KBM-7 (cell line): Measurements from ENCODE around the gene ANKRD63.

Source experiments
- DNase-seq: peaks from one replicate; pipeline ENCODE4 v3.0.0-alpha.2; 2015
- in situ Hi-C: fragments of 300-500 bp; cut with MboI; formaldehyde crosslinking; loops from 2 replicates; pipeline ENCODE4 v1.14.3; 2020; ENCODE audit warnings: low sequenced_read_pairs, low pct_unique_long_range_greater_than_20kb, mixed read lengths

ANKRD63 gene

DNA sequence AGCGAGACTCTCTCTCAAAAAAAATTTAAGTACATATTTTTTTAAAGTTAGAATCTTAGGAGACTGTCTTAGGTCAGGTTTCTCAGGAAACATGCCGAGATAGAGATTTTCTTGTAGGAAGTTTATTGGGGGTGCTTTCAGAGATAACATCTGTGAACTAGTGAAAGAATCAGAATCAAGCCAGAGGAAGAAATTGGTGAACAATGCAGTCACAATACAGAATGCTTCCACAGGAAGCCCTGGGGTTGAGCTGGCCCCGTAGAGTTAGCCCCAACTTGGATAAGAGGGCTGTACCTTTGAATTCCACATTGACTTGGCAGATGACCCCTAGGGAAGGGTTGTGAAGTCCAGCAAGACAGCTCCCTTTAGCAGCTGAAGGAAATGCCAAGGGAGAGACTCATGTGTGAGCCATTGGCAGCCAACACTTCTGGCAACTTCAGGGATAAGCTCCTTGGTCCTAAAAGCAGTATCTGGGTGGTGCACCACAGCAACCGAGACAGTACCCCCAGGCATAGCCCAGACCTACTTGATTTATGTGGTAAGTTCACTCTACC lies 31.9 kb upstream of the ANKRD63 start:
- in situ Hi-C loops, result no loop called here
- DNase-seq, result no peak

DNA sequence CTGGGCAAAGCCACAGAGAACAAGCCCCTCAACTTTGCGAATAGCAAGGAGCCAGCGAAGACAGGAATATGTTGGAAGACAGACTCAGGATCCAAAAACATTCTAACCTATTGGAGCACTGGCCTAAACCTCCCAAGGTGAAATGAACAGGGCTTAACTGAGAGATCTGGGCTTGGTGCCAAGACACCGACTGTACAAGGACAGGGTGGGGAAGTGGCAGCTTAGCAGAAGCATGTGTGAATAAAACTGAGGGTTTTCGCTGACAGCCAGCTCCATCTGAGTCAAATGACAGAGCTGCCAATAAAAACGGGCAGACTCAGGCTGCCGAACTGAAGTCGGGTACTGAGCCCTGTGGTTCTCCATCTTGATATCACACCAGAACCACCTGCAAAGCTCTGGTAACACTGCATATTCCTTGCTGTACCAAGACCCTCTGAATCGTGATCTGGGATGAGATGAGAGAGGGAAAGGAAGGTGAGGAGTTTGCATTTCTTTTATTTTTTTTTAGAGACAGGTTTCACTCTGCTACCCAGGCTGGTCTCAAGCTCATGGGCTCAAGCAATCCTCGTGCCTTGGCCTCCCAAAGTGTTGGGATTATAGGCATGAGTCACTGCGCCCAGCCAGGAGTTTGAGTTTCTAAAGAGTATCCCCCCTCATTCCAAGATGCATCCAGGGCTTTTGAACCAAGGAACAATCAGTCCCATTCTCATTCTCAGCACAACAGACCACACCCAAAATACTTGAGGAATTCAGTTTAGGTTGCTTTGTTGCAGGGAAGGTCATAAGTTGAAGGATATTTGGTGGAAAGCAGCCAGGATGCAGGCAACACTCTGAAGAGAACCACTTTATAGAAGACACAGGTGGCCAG lies 30.9 kb upstream of the ANKRD63 start:
- in situ Hi-C loops, result no loop called here

DNA sequence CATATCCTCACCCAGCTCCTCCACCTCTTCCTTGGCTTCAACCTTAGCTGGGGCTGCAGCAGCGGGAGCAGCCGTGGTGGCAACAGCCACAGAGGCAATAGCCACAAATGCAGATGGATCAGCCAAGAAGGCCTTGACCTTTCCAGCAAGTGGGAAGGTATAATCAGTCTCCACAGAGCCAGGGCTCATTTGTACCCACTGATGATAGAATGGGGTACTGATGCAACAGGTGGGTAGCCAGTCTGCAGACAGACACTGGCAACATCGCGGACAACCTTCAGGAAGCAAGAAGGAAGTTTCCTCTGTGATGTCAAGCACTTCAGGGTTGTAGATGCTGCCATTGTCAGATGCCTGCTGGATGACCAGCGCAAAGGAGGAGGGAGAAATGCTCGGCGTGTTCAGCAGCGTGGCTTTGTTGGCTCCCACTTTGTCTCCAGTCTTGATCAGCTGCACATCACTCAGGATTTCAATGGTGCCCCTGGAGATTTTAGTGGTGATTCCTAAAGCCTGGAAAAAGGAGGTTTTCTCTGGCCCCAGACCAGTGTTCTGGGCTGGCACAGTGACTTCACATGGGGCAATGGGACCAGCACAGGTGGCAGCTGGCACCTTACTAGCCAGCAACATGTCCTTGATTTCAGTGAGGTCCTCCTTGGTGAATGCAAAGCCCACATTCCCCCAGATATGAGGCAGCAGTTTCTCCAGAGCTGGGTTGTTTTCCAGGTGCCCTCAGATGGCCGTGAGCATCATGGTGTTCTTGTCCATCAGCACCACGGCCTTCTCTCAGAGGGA lies 29.7 kb upstream of the ANKRD63 start:
- in situ Hi-C loops, result no loop called here
- DNase-seq, result no peak

More for the DNA sequence above, 30.9 kb upstream of the ANKRD63 start:
- peak; percentile 85 for DNase-seq

DNA sequence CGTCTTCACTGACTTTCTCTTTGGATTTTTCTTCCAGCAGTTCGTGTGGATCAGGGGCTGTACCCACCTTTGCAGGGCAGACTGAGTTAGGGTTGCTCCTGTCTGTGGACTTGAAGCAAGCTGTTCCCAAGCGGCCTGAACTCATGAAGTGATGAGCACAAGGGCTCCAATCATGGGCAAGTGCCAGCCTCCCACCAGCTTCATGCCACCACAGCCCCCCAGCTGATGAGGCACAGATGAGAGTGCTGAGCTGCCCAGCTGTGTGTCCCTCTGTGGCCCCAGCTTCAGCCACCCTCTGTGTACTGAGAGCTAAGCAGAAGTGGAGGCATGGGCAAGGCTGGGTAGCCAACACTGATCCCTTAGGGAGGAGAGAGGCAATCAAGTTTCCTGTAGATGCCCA lies 28.1 kb upstream of the ANKRD63 start:
- in situ Hi-C loops, result no loop called here
- no peak for DNase-seq

DNA sequence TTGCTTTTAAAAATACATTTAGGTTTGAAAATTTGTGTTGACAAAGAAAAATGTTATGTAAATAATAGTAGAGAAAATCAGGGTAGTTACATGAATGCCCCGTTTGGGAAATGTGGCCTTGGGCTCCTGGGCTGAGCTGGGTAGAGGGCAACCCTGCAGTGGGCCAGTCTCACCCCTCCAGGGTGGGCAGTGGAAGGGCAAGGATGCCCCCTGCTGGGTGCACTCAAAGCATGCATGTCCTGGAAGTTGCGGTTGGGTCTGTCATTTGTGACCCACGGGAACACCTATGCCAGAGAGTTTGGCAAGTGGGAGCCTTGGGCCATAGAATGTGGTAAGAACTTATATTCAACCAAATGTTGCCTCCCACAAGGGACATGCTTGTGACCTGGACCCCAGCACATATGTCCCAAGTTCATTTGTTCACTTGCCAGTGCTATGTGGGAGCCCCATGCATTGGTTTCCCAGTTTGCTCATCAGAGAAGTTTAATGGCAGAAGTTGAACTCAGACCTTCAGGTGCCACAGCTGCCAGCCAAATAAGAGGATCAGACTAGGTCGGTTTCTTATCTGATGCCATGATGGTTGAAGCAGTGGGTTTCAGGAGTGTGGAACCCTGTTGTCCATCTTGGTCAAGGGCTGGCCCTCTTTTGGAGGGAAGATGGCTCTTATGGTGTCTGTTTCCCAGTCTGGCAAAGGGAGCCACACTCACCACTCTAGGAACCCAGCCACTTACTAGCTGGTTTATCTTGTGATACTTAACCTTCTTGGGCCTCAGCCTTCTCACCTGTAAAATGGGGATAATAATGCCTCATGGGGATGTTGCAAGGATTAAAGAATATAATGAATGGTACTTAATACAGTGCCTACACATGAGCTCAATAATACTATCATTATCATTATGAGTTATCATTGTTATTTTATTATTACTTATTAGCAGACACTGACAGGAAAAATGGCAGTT lies 27.4 kb upstream of the ANKRD63 start:
- in situ Hi-C loops, result no loop called here
- DNase-seq, result peak; percentile 84

DNA sequence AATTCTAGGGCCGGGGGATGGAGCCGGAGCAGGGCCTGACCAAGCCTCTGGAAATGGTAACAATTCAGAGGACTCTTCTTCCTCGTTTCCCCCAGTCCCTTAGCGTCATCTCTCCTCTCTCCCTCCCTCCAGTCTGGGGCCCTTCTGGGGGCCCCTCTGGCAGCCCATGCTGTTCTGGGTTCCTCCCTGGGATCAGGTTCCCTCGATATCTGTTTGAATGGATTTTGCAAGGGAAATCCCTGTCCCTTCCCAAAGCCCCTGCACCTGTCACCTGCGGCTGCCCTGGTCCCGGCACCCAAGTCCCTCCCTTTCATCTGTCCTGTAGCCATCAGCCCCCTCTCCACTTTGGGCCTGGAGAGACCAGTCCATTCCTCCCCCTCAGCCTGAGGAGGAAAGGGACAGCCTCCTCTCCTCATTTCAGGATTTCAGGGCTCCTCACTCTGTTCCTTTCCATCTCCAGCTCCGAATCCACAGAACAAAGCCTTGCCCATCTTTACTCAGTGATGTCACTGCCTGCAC lies 26.5 kb upstream of the ANKRD63 start:
- in situ Hi-C loops, result no loop called here
- no peak for DNase-seq

DNA sequence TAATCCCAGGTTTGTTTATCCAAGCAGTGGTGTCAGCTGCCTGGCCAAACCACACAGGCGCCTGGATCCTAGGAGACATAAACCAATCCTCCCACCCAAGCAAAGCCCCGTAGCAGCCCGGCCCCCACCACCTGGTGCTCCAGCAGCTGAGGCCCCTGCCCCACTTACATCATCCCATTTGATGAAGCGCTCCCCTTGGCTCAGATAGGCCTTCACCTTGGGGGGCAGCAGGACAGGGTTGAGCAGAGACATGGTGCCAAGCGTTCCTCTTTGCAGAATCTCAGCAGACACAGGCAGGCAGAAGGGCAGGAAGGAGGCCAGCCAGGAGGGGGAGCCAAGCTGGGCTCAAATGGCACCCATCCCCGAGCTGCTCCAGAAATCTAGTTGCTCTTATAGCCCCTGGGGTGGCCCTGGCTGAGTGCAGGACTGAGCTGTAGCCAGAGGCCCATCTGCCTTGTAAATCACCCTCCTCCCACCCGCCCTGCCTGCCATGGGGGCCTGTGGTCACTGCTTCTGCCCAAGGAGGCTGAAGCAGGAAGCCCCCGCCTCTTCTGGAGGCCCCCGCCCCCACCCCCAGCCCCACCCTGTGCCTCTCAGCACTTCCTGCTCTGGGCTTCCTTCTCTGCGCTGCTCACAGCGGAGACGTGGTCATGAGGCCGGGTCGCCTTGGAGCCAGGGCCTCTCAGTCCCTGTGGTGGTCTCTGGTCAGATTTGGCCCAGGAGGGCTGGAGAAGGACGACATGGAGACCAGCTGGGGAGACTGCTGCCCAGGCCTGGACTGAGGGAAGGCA lies 24.8 kb upstream of the ANKRD63 start, which contains the start of gene PLCB2:
TSS of gene PLCB2 (minus strand) at position 515 of the 791 bp plus-strand sequence. CDS start at position 252, 263 bp downstream.
- peak; percentile 86 for DNase-seq
- in situ Hi-C loops, result no loop called here

DNA sequence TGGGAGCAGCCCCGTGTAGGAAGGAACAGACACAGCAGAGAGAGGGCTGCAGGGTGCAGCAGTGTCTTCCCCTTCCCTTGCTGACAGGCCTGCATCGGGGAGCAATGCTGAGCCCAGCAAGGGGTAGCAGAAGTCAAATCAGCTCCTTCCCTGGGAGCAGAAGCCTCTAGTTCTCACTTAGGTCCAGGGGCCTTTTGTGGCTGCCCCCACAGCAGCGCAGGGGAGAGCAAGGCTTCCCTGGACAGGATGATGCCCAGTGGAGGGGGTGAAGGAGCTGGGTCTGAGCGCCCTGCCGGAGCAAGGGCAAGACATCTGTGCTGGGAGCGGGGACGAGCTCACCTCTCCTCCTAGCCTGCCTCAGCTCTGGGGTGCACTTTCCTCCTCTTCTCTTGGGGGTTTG lies 24.0 kb upstream of the ANKRD63 start:
- in situ Hi-C loops, result no loop called here
- DNase-seq, result peak; percentile 32

DNA sequence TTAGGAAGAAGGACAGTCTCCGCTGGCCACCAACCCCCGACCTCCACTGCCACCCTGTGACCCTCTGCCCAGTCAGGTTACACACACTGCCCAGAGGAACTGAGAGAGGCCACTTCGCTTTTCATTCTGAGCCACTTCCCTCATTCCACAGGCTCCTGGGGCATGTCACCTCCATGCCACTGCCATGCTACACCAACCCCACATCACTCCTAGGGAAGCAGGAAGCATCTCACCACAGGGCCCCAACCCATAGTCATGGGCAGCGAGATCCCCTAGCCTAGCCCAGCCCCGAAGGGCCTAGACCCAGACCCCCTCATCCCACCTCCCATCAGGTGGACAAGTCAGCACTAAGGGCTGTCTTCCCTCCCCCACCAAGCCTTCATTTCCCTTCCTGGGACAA lies 23.5 kb upstream of the ANKRD63 start:
- in situ Hi-C loops, result no loop called here
- no peak for DNase-seq

DNA sequence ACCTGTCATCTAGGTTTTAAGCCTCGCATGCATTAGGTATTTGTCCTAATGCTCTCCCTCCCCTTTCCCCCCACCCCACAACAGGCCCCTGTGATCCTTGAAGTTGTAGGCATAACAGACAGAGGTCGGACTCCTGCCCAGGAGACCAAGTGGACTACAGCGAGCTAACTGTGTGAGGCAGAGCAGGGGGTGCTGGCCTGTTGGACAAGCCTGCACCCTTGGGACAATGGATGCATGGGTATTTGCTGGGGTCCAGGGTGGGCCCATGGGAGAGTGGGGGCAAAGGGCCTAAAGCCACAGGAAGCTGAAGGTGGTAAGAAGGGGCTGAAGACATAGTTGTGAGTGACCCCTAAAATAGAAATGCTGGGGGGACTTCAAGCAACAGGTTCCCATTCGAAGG lies 22.4 kb upstream of the ANKRD63 start:
- in situ Hi-C loops, result no loop called here
- DNase-seq, result no peak

DNA sequence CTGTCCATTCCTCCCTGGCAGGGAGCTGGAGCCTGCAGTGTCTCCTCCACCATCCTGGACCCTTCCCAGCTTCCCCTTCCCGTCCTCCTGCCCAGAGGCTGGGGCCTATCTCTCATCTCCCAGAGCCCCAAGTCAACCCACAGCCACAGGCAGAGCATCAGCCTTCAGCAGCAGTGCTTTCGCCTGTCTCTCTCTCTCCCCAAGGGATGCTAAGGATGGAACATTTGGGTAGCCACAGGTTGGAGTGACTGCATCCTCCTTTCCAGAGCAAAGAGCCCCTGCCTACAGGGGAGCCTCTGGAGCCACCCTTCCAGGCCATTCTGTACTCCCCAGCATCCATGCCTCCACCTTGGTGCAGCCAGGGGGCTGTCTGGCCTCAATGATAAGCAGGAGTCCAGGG lies 20.7 kb upstream of the ANKRD63 start:
- in situ Hi-C loops, result no loop called here
- DNase-seq, result no peak

DNA sequence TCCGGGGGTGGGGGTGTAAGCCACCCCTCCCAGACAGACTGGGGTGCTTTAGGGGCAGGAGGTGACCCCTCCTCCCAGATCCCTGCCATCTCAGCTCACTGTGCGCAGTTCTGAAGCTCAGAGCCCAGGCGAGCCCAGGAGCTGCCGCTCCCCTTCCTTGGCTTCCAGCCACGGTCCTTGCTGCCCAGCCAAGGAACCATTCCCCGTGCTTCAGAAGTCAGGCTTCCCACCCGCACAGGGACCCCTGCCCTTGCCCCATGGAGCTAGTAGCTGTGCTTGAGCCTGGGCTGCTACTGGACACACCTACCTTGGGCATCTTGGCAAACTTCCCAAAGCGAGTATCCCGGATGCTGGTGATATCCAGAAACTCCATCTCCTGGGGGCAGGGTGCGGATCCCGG lies 20.1 kb upstream of the ANKRD63 start:
- no peak for DNase-seq
- in situ Hi-C loops, result no loop called here

DNA sequence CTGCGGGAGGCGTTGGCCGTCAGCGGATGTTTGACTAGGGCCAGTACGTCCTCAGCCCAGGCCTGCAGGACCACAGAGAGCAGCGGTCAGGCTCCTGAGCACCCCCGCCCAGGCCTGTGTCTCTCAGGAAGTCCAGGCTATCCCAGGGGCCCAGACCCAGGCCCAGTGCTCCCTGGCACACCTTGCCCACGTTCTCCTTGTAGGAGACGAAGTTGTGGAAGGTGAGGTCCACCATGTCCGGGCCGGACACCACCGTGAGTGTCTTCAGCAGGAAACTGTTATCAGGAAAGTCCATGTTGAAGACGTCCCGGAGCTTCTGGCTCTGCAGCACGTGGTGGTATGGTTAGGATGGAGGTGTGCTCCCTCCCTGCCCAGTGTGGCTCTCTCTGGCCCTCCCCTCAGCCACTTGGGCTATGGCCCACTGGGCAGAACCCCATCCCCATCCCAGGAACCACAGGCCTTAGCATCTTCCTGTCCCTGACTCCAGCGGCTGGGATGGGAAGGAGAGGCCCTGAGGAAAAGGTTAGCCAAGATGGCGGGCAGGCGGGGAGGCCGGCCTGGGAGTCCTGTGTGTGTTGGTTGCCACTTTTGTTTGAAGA lies 19.5 kb upstream of the ANKRD63 start:
- no peak for DNase-seq
- in situ Hi-C loops, result no loop called here

DNA sequence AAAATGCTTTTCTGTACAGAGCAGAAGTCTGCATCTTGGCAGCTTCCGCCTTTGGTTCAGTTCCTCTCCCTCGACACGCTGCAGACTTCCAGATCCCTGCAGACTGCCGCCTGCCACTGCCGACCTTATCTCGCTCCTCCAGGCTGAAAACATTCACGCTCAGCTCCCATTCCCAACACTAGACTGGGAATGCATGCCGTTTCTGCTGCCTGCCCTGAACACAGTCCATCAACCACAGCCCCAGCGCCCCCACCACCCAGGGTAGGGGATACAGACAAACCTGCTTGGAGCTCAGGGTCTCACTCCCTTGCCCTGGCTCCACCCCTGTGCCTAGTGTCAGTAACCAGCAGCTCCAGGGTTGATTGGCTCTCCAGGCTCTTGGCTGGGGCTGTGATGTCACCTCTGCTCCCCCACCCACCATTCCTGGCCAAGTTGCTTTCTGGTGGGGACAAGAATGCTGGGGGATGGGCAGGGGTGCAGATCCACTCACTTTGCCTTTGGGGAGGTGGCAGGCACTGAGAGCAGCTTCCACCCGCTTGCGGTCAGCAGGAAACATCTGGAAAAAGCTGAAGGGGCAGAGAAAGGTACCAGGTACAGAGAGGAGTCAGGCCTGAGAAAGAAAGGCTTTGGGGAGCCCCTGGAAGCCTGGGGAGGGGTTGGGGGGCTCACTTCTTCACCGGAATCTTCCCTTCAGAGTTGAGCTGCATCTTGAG lies 18.8 kb upstream of the ANKRD63 start:
- DNase-seq, result no peak
- in situ Hi-C loops, result no loop called here

DNA sequence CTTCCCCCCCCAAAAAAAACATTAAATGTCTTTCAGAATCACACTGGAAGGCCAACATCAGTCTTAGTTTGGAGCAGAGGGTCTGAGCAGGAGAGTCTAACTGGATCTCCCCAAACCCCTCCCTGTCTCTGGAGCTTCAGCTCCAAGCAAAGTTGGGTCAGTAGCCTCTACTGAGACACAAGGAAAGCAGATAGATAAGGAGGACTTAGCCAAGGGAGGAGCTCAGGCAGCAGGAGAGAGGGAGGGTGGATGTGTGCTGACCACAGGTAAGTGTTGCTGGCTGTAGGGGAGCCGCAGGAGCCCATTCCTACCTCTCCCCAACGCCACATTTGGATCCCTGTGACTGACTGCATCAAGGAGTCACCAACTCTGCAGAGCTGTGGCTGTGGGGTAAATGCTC lies 17.9 kb upstream of the ANKRD63 start:
- no peak for DNase-seq
- in situ Hi-C loops, result no loop called here

DNA sequence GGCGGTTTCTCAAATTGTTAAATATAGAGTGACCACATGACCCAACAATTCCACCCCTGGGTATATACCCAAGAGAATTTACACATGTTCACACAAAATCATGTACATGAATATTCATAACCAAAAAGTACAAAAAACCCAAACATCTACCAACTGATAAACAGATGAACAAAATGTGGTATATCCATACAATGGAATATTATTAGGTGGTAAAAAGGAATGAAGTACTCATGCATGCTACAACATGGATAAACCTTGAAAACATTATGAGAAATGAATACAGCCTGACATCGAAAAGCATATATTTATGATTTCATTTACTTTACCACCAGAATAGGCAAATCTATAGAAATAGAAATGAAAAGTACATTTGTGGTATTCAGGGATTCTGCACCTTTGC lies 17.5 kb upstream of the ANKRD63 start:
- no peak for DNase-seq
- in situ Hi-C loops, result no loop called here
